Fibroblast of skin of right biceps (primary cell): Measurements from ENCODE around the gene PLGRKT.
"Not testable (repeated sequence)": the region's sequence is repeated elsewhere in the genome, so short reads cannot be mapped to it uniquely, and the experiment has no call there.

ENCODE experiments used
- DNase-seq: peaks from one replicate; pipeline ENCODE4 v3.0.0-alpha.2; 2013

Gene PLGRKT

DNA sequence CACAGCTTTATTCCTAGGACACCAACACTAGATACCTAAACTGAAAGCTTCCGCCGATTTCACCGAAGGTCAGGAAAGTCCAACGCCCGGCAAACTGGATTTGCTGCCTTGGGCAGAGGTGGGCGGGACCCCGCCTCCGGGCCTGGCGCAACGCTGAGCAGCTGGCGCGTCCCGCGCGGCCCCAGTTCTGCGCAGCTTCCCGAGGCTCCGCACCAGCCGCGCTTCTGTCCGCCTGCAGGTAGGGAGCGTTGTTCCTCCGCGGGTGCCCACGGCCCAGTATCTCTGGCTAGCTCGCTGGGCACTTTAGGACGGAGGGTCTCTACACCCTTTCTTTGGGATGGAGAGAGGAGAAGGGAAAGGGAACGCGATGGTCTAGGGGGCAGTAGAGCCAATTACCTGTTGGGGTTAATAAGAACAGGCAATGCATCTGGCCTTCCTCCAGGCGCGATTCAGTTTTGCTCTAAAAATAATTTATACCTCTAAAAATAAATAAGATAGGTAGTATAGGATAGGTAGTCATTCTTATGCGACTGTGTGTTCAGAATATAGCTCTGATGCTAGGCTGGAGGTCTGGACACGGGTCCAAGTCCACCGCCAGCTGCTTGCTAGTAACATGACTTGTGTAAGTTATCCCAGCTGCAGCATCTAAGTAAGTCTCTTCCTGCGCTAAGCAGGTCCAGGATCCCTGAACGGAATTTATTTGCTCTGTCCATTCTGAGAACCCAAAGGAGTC, 12.8 kb upstream of the PLGRKT start, which contains the start of gene CD274:
CD274 (plus strand) TSS at position 184 of the 733 bp plus-strand sequence. CDS start 5,572 bp downstream, outside the sequence.
- peak; percentile 86 for DNase-seq

DNA sequence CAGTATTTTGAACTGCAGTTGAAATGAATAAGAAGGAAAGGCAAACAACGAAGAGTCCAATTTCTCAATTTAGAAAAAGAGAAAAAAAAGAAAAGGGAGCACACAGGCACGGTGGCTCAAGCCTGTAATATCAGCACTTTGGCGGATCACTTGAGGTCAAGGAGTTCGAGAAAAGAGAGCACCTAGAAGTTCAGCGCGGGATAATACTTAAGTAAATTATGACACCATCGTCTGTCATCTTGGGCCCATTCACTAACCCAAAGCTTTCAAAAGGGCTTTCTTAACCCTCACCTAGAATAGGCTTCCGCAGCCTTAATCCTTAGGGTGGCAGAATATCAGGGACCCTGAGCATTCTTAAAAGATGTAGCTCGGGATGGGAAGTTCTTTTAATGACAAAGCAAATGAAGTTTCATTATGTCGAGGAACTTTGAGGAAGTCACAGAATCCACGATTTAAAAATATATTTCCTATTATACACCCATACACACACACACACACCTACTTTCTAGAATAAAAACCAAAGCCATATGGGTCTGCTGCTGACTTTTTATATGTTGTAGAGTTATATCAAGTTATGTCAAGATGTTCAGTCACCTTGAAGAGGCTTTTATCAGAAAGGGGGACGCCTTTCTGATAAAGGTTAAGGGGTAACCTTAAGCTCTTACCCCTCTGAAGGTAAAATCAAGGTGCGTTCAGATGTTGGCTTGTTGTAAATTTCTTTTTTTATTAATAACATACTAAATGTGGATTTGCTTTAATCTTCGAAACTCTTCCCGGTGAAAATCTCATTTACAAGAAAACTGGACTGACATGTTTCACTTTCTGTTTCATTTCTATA, 12.0 kb upstream of the PLGRKT start:
- DNase-seq: no peak

GRCh38 chr9:5448461-5449435, 11.0 kb upstream of the PLGRKT start:
- DNase-seq: no peak

- no peak for DNase-seq
Observed at GRCh38 chr9:5448016-5448415, 10.3 kb upstream of the PLGRKT start.

DNA sequence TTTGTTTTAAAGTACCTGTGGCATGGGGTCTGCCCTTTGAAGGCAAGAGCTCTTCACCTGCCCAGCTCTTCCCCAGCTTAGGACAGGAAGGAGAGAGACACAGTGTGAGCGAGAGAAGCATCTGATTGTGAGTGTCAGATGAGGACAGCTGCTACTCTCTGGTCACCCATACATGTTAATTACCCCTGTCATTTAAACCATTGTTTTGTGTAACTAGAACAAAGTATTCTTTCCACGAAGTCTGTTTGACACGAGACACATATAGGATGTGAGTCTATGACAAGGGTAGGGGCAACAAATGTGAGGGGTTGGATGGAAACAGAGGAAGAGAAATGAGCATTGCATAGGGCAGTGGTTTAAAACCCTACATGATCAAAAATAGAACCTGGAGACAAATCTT, 9.6 kb upstream of the PLGRKT start:
- DNase-seq: no peak

DNA sequence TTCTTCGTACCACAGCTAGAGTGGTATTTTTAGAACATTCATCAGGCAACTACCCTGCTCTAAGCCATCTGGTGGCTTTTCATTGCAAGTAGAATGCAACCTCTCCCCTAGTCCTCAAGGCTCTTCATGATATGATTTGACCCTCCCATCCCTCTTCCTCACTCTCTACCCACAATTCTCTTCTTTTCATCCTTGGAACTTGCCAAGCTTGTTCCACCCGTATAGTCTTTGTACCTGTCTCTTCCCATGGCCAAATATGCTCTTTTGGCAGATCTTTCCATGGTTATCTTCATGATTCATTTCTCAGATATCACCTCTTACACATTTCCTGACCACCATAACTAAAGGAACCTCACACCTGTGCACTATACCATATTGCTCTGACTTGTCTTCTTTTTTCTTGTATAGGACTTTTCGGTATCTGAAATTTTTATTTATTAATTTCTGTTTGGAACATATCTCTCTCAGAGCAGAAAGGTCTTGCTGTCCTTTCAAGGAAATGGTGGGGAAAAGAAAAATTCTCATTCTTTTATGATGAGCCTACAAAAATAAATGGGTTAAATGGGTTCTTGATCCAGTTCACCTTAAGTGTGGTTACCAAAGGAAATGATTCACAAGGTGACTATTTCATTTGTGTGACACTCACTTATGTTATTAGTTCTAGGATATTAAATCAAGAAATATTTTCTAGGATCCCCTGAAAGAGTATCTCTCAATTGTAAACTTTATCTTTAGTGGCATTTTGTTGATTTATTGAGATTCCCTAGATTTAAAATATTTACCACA, 8.9 kb upstream of the PLGRKT start:
- DNase-seq: peak; percentile 65

DNA sequence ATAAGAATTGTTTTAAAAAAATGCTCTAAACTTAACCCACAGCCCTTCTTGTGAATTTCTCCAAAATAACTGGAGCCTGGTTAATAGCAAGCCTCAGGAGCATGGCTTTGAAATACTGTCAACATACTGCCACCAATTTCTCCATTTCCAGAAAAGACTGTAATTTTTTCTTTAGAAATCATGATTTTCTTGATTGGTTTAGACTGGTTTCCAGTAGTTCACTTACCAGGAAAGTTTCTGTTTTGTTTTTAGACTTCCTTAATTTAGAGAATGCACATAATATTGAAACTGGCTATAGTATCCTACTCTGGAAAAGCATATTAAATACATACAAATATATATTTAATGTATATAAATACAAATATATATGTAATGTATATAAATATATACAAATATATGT, 8.2 kb upstream of the PLGRKT start:
- DNase-seq: no peak

GRCh38 chr9:5445096-5445495, 7.4 kb upstream of the PLGRKT start:
- not testable (repeated sequence) for DNase-seq

- DNase-seq: no peak
Observed at GRCh38 chr9:5443850-5444249, 6.1 kb upstream of the PLGRKT start.

DNA sequence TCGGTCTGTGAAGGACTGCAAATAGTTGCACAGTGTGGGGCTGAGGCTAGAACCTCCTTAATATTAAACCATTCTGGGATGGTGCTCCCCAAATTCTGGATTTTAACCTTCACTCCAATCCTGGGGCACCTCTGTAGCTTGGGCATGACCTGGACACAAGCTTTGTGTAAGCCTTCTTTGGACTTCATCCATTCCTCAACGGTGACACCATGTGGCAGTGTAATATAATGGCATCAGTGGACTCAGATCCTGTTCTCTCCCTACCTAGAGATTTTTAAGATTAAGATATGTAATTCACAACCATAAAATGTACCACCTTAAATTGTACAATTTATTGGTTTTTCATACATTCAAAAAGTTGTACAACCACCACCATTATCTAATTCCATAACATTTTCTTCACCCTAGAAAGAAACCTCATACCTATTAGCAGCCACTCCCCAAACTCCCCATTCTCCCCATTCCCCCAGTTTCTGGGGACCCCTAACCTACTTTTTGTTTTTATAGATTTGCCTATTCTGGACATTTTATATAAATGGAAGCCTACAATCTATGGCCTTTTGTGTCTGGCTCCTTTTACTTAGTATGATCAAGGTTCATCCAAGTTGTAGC, 4.8 kb upstream of the PLGRKT start:
- peak; percentile 60 for DNase-seq

- peak; percentile 78 for DNase-seq
Observed at GRCh38 chr9:5441043-5441442, 3.3 kb upstream of the PLGRKT start.

DNA sequence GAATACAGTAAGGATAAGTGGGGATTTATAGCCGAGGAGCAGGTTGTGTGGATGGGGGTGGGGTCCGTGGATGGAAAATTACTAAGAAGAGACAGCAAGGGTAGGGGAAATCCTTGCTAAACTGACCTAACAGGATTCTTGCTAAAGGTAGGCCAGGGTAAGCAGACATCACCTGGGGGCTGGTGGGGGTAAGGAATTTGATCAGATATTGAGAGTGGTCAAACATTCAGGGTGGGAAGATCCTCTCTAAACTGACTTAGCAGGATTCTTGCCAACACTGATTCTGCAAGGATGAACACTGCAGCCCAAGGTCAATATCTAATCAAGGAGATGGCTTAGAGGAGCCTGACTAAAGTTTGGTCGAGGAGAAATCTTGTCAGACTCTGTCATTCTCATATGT, 2.7 kb upstream of the PLGRKT start:
- no peak for DNase-seq

DNA sequence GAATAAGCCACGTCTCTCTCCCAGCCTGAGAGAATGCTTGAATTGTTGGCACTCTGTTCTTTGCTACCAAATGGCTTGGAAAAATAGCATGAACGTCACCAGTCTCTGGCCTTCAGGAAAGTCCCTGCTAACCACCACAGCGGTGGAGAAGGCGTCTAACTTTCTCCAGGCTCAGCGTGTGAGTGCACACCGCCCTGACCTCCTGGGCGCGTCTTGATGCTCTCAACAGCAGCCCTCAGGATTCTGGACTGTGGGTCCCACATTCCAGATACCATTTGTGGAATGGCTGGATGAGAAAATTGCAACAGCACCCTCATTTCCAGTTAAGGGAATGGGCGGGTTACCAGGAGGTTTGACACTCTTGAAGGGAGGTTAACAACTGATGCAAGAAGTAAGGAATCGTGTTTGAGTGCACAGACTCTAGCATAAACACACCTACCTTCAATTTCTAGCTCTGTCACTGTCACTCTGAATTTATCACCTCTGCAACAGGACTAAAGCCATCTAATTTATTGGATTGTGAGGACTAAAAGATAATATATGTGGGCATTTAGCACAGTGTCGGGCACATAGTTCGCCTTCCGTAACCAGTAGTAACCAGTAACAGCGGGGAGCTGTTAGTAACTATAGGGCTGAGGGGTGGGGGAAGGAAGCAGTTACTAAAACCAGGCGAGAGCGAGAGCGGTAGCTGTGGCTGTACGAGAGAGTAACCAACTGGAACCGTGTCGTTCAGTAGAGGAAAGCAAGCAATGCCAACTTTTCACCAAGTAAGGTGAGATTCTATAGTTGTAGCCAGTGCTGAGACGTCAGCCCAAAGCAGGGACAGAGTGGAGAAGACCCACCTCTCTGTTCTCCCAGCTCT, 807 bp upstream of the PLGRKT start:
- peak; percentile 58 for DNase-seq

- DNase-seq: no peak
Observed at GRCh38 chr9:5436441-5436840, 1.3 kb downstream of the PLGRKT start.

DNA sequence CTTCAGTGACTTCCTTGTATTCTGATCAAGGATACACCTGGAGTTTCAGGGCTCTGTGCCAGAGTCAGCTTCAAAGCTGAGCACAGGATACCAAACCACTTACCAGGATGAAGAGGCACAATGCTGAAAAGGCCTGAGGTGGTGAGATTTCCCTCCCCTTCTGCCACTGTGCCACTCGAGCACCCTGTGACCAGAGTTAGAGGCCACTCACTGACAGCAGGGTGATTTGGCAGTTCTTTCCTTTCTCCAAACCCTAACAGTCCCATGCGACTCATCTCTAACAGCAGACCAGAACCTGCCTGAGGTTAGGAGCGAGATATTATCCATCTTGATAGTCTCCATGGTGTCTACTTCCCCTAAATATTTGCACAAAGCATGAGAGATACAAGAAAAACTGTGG, 1.8 kb downstream of the PLGRKT start:
- no peak for DNase-seq

GRCh38 chr9:5433841-5434810, 3.6 kb downstream of the PLGRKT start:
- not testable (repeated sequence) for DNase-seq

- DNase-seq: not testable (repeated sequence)
Observed at GRCh38 chr9:5433328-5433727, 4.4 kb downstream of the PLGRKT start.

DNA sequence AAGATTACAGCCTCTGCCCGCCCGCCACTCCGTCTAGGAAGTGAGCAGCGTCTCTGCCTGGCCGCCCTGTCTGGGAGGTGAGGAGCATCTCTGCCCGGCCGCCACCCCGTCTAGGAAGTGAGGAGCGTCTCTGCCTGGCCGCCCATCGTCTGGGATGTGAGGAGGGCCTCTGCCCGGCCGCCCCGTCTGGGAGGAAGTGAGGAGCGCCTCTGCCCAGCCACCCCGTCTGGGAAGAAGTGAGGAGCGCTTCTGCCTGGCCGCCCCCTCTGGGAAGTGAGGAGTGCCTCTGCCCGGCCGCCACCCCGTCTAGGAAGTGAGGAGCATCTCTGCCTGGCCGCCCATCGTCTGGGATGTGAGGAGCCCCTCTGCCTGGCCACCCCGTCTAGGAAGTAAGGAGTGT, 4.8 kb downstream of the PLGRKT start:
- DNase-seq: not testable (repeated sequence)

- DNase-seq: no peak
Observed at GRCh38 chr9:5430912-5431311, 6.8 kb downstream of the PLGRKT start.
